Peyer's patch (tissue), 4 donors: ENCODE results near the gene COL11A2. TPM values are rescaled to one million over a fixed set of nuclear protein-coding genes. Genes with fewer than 3 reads are reported as not detected.

ENCODE experiments used
- DNase-seq, 3 donors: peaks; one replicate each; pipeline ENCODE4 v3.0.0-alpha.2; 2017 to 2019
- H3K27ac ChIP-seq, 4 donors: fragments of 200-600 bp; sonication (generic); one replicate each; pipeline ENCODE4 v1.5.1; 2016 to 2019
- H3K27me3 ChIP-seq, 2 donors: fragments of 200-600 bp; sonication (generic); one replicate each; pipeline ENCODE4 v1.5.1; 2019
- H3K36me3 ChIP-seq, 3 donors: fragments of 200-600 bp; sonication (generic); one replicate each; pipeline ENCODE4 v1.5.1; 2016 to 2019
- H3K4me1 ChIP-seq, 4 donors: fragments of 200-600 bp; sonication (generic); one replicate each; pipeline ENCODE4 v1.5.1; 2016 to 2019
- H3K4me3 ChIP-seq, 4 donors: fragments of 200-600 bp; sonication (generic); 1 replicate in 3 of 4; 2 replicates in 1 of 4; pipeline ENCODE4 v1.5.1; 2016 to 2019; ENCODE audit warnings: mild to moderate bottlenecking in 1 of 4
- H3K9me3 ChIP-seq, 4 donors: fragments of 200-600 bp; sonication (generic); one replicate each; pipeline ENCODE4 v1.5.1; 2016 to 2019; ENCODE audit warnings: mild to moderate bottlenecking in 1 of 4
- CTCF ChIP-seq, 6 experiments: fragments of 450-650 bp in 4 of 6; fragments of 200-600 bp in 2 of 6; sonication (generic) in 1 of 6; IDR thresholded peaks; one replicate each; pipeline ENCODE4 v1.5.1; 2017 to 2019; ENCODE audit warnings: antibody characterized with exemption in 6 of 6, mild to moderate bottlenecking in 3 of 6, moderate library complexity in 1 of 6
- POLR2A ChIP-seq, 2 donors: fragments of 450-650 bp; IDR thresholded peaks; one replicate each; pipeline ENCODE4 v1.5.1; 2017; ENCODE audit warnings: antibody characterized with exemption in 2 of 2, mild to moderate bottlenecking in 2 of 2, moderate library complexity in 2 of 2
- total RNA-seq, 4 donors: library from RNA; depleted of rRNA; stranded (reverse); fragments of >200 nt; gene quantifications; one replicate each; pipeline ENCODE4 v1.1.0, GENCODE V29; 2016

The COL11A2 gene
- total RNA-seq, 4 donors from 2014 or later = 0.18 to 2.5 (median 0.54) TPM; not detected in 1

- H3K36me3 ChIP-seq = no peaks in the 10 kb centered on the region
- H3K27me3 ChIP-seq = no peaks in the 10 kb centered on the region
- no peak overlapping the region for H3K4me3 ChIP-seq
- peaks cover 0 to 5% (median 3%) of the 10 kb centered on the region in 4 donors for H3K4me1 ChIP-seq
- no peak for TF ChIP-seq CTCF (IDR thresholded peaks at IDR 0.05)
- no peak for TF ChIP-seq POLR2A (IDR thresholded peaks at IDR 0.05)
- peak in 1 of 3 donors; percentile 42 for DNase-seq
- H3K27ac ChIP-seq = no peak overlapping the region
- no peaks in the 10 kb centered on the region for H3K9me3 ChIP-seq
Measured at GRCh38 chr6:33166811-33167210, 25.5 kb downstream of the COL11A2 start.

GRCh38 chr6:33166363-33166762, 25.9 kb downstream of the COL11A2 start:
- no peaks in the 10 kb centered on the region for H3K9me3 ChIP-seq
- H3K27ac ChIP-seq = no peak overlapping the region
- TF ChIP-seq POLR2A (IDR thresholded peaks at IDR 0.05) (no peak), CTCF (IDR thresholded peaks at IDR 0.05) (no peak)
- no peak for DNase-seq
- no peaks in the 10 kb centered on the region for H3K36me3 ChIP-seq
- H3K4me1 ChIP-seq = peaks cover 0 to 8% (median 4%) of the 10 kb centered on the region in 4 donors
- H3K4me3 ChIP-seq = no peak overlapping the region
- no peaks in the 10 kb centered on the region for H3K27me3 ChIP-seq

GRCh38 chr6:33165581-33166258, 26.5 kb downstream of the COL11A2 start:
- no peak for DNase-seq
- Histone ChIP-seq H3K36me3 (no peaks in the 10 kb centered on the region), H3K9me3 (no peaks in the 10 kb centered on the region), H3K4me3 (no peak overlapping the region), H3K4me1 (peaks cover 0 to 13% (median 6%) of the 10 kb centered on the region in 4 donors), H3K27ac (no peak overlapping the region), H3K27me3 (no peaks in the 10 kb centered on the region)
- TF ChIP-seq CTCF (IDR thresholded peaks at IDR 0.05) (no peak), POLR2A (IDR thresholded peaks at IDR 0.05) (no peak)

- no peak for TF ChIP-seq POLR2A (IDR thresholded peaks at IDR 0.05)
- TF ChIP-seq CTCF (IDR thresholded peaks at IDR 0.05) = no peak
- no peaks in the 10 kb centered on the region for H3K27me3 ChIP-seq
- DNase-seq = no peak
- H3K27ac ChIP-seq = no peak overlapping the region
- no peaks in the 10 kb centered on the region for H3K36me3 ChIP-seq
- peaks cover 0 to 13% (median 6%) of the 10 kb centered on the region in 4 donors for H3K4me1 ChIP-seq
- H3K9me3 ChIP-seq = no peaks in the 10 kb centered on the region
- no peak overlapping the region for H3K4me3 ChIP-seq
Measured at GRCh38 chr6:33164665-33165373, 27.4 kb downstream of the COL11A2 start.

GRCh38 chr6:33164176-33164575, 28.1 kb downstream of the COL11A2 start:
- Histone ChIP-seq H3K4me1 (peaks cover 0 to 13% (median 6%) of the 10 kb centered on the region in 4 donors), H3K27me3 (no peaks in the 10 kb centered on the region), H3K27ac (no peak overlapping the region), H3K36me3 (no peaks in the 10 kb centered on the region), H3K4me3 (no peak overlapping the region), H3K9me3 (no peaks in the 10 kb centered on the region)
- no peak for DNase-seq
- no peak for TF ChIP-seq POLR2A (IDR thresholded peaks at IDR 0.05)
- TF ChIP-seq CTCF (IDR thresholded peaks at IDR 0.05) = no peak
